Activated T-cell treated with anti-CD3 and anti-CD28 coated beads, Interleukin-2, amount 50 U/mL, for 72 hours (primary cell): ENCODE data around the gene DCLK3. TPM values are rescaled to one million over a fixed set of nuclear protein-coding genes. Genes with fewer than 3 reads are reported as not detected.

Experiments
- ATAC-seq, 2 donors: fragments of 150-1000 bp; cut with Tn5 transposase; replicated peaks in 1 of 2; 2 replicates each; pipeline ENCODE4 v1.10.0; 2021; ENCODE audit warnings: moderate library complexity in 2 of 2, mild to moderate bottlenecking in 1 of 2
- DNase-seq, 2 donors: peaks; one replicate each; pipeline ENCODE4 v3.0.0; 2021 to 2022; ENCODE audit warnings: mixed read lengths in 1 of 2
- H3K27ac Mint-ChIP-seq: one replicate; pipeline ENCODE4 v1.8.0; 2022; ENCODE audit warnings: mild to moderate bottlenecking, moderate library complexity, mixed read lengths
- H3K27me3 Mint-ChIP-seq: one replicate; pipeline ENCODE4 v1.8.0; 2022; ENCODE audit warnings: low read depth, mixed read lengths
- H3K36me3 Mint-ChIP-seq, 2 donors: one replicate each; pipeline ENCODE4 v1.8.0; 2022; ENCODE audit warnings: mixed read lengths in 2 of 2, mild to moderate bottlenecking in 1 of 2; ENCODE audit not compliant: insufficient read depth in 2 of 2
- H3K4me1 Mint-ChIP-seq: one replicate; pipeline ENCODE4 v1.8.0; 2022; ENCODE audit warnings: low read depth, mixed read lengths
- H3K4me3 Mint-ChIP-seq, 2 donors: one replicate each; pipeline ENCODE4 v1.8.0; 2022; ENCODE audit warnings: mild to moderate bottlenecking in 2 of 2, mixed read lengths in 2 of 2, moderate library complexity in 2 of 2
- H3K9me3 Mint-ChIP-seq, 2 donors: one replicate each; pipeline ENCODE4 v1.8.0; 2022; ENCODE audit warnings: mixed read lengths in 2 of 2
- total RNA-seq, 2 donors: library from RNA; stranded (reverse); gene quantifications; one replicate each; pipeline ENCODE4 v1.2.3, GENCODE V29; 2022

The DCLK3 gene
- total RNA-seq, result under 1 TPM in 1 of 2 donors, not detected in 1; 0.05 TPM

GRCh38 chr3:36763850-36764703, at the start of gene DCLK3:
DCLK3 (minus strand) TSS chr3:36764553; CDS start chr3:36764263, 290 bp downstream.
- Mint-ChIP-seq H3K36me3 (peaks cover 2 to 3% of the 10 kb centered on the region in 2 donors), H3K27ac (no peak within 1 kb of the TSS), H3K27me3 (peaks cover 81% of the 10 kb centered on the region), H3K9me3 (peaks cover 0 to 2% of the 10 kb centered on the region in 2 donors), H3K4me1 (peaks cover 5% of the 10 kb centered on the region), H3K4me3 (peak within 1 kb of the TSS; percentile 70 to 79)
- ATAC-seq (peak; percentile 47 to 62), DNase-seq (peak; percentile 6)

DNA sequence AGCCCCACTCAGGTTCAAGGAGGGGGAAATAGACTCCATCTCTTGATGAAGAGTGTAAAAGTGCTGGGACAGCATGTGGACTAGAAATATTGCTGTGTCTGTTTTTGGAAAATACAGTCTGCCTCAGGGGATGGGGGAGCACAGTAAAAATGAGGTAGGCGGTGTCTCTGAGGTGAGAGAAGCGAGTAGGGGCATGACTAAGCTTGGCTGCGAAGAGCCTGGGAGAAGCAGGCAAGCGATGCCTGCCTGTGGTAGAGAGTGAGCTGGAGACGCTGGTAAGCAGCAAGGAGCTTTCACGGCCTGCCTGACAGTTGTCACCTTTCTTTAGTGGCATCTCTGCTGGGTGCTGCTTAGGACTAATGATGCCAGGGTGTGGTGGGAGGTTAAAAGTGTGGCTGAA, 49.0 kb upstream of the DCLK3 start:
- Mint-ChIP-seq H3K9me3 (no peaks in the 10 kb centered on the region), H3K36me3 (no peaks in the 10 kb centered on the region)

DNA sequence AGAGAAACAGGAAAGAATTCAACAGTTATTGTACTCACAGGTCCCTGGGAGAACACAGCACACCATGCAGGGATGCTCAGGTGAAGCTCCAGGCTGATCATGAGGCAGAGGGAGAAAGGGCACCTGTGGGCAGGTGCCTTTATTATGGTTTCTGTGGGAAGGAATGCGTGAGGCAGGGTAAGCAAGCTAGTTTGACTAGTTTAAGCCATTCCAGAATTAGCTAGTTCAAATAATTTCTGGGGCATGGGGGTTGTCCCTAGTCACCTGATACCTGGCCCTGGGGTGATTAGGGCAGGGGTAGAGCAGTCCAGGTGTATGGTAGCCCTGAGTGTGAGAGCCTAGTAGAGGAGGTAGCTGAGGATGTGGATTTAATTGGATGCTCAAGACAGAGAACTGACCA, 47.9 kb upstream of the DCLK3 start:
- ATAC-seq (no peak), DNase-seq (no peak)
- no peaks in the 10 kb centered on the region for H3K36me3 Mint-ChIP-seq
- H3K4me1 Mint-ChIP-seq, result no peaks in the 10 kb centered on the region
- no peaks in the 10 kb centered on the region for H3K9me3 Mint-ChIP-seq
- H3K27ac Mint-ChIP-seq, result no peak overlapping the region
- no peak overlapping the region for H3K4me3 Mint-ChIP-seq
- no peaks in the 10 kb centered on the region for H3K27me3 Mint-ChIP-seq

More for the DNA sequence above, 49.0 kb upstream of the DCLK3 start:
- H3K27me3 Mint-ChIP-seq, result no peaks in the 10 kb centered on the region
- H3K4me3 Mint-ChIP-seq, result no peak overlapping the region
- DNase-seq (no peak), ATAC-seq (no peak)
- no peak overlapping the region for H3K27ac Mint-ChIP-seq
- H3K4me1 Mint-ChIP-seq, result no peaks in the 10 kb centered on the region

GRCh38 chr3:36811768-36812167, 47.4 kb upstream of the DCLK3 start:
- no peak overlapping the region for H3K27ac Mint-ChIP-seq
- H3K36me3 Mint-ChIP-seq, result no peaks in the 10 kb centered on the region
- no peaks in the 10 kb centered on the region for H3K9me3 Mint-ChIP-seq
- H3K27me3 Mint-ChIP-seq, result no peaks in the 10 kb centered on the region
- no peak for DNase-seq
- H3K4me1 Mint-ChIP-seq, result no peaks in the 10 kb centered on the region
- H3K4me3 Mint-ChIP-seq, result no peak overlapping the region
- no peak for ATAC-seq

- Mint-ChIP-seq H3K9me3 (peaks cover 0 to 5% of the 10 kb centered on the region in 2 donors), H3K36me3 (peaks cover 1 to 6% of the 10 kb centered on the region in 2 donors), H3K4me1 (no peaks in the 10 kb centered on the region), H3K27ac (no peak overlapping the region), H3K27me3 (peaks cover 15% of the 10 kb centered on the region), H3K4me3 (no peak overlapping the region)
- DNase-seq (no peak), ATAC-seq (no peak)
Observed at GRCh38 chr3:36804295-36805055, 40.1 kb upstream of the DCLK3 start.

GRCh38 chr3:36803091-36803791, 38.9 kb upstream of the DCLK3 start:
- Mint-ChIP-seq H3K4me1 (no peaks in the 10 kb centered on the region), H3K36me3 (peaks cover 1 to 6% of the 10 kb centered on the region in 2 donors), H3K9me3 (peaks cover 0 to 5% of the 10 kb centered on the region in 2 donors), H3K27me3 (peaks cover 15% of the 10 kb centered on the region), H3K4me3 (no peak overlapping the region), H3K27ac (peak overlapping the region; percentile 3)
- no peak for ATAC-seq
- DNase-seq, result no peak

- ATAC-seq (no peak), DNase-seq (no peak)
- H3K4me3 Mint-ChIP-seq, result no peak overlapping the region
- no peaks in the 10 kb centered on the region for H3K4me1 Mint-ChIP-seq
- peaks cover 0 to 1% of the 10 kb centered on the region in 2 donors for H3K36me3 Mint-ChIP-seq
- H3K9me3 Mint-ChIP-seq, result no peaks in the 10 kb centered on the region
- no peak overlapping the region for H3K27ac Mint-ChIP-seq
- peaks cover 15% of the 10 kb centered on the region for H3K27me3 Mint-ChIP-seq
Observed at GRCh38 chr3:36800533-36801116, 36.3 kb upstream of the DCLK3 start.

- no peaks in the 10 kb centered on the region for H3K9me3 Mint-ChIP-seq
- no peak overlapping the region for H3K4me3 Mint-ChIP-seq
- no peaks in the 10 kb centered on the region for H3K36me3 Mint-ChIP-seq
- ATAC-seq (no peak), DNase-seq (no peak)
- no peak overlapping the region for H3K27ac Mint-ChIP-seq
- peaks cover 10% of the 10 kb centered on the region for H3K27me3 Mint-ChIP-seq
- H3K4me1 Mint-ChIP-seq, result no peaks in the 10 kb centered on the region
Observed at GRCh38 chr3:36796881-36797280, 32.5 kb upstream of the DCLK3 start.

DNA sequence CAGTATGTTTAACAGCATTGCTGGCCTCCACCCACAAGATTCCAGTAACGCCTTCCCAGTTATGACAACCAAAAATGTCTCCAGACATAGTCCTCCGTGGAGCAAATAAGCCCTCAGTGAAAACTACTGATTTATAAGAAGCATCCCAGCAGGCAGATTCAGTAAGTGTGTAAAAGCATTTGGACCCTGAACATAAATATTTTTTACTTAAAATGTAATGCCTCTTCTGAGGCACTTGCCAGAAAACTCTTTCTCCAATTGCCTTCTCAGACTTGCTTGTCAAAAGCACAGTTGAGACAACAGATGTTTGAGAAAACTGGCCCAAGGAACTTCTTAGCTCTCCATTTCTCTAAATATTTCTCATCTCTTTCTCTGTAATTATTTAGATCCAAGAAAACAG, 31.8 kb upstream of the DCLK3 start:
- Mint-ChIP-seq H3K27ac (no peak overlapping the region), H3K4me1 (no peaks in the 10 kb centered on the region), H3K9me3 (no peaks in the 10 kb centered on the region), H3K27me3 (peaks cover 10% of the 10 kb centered on the region), H3K4me3 (no peak overlapping the region), H3K36me3 (no peaks in the 10 kb centered on the region)
- DNase-seq (no peak), ATAC-seq (no peak)

- H3K36me3 Mint-ChIP-seq, result no peaks in the 10 kb centered on the region
- no peaks in the 10 kb centered on the region for H3K4me1 Mint-ChIP-seq
- H3K27me3 Mint-ChIP-seq, result peaks cover 8% of the 10 kb centered on the region
- H3K9me3 Mint-ChIP-seq, result no peaks in the 10 kb centered on the region
- no peak overlapping the region for H3K27ac Mint-ChIP-seq
- DNase-seq, result no peak
- no peak for ATAC-seq
- H3K4me3 Mint-ChIP-seq, result no peak overlapping the region
Observed at GRCh38 chr3:36795622-36796021, 31.3 kb upstream of the DCLK3 start.

DNA sequence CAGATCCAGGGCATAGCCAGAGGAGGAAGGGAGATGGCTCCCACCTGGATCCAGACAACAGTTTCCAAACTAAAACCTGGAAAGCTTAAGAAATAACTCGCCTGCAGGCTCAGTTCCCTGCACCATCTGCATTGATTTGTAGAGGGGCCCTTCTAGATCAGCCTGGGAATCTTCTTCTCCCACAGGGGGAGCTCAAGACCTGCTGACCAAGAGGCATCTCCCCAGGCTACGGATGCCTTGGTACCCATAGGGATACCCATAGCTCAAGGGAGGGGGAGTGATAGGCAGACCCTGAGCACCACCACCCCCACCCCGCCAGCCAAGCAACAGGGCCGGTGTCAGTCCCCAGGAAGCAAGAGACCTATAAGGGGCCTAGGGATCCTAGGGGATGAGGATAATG, 28.0 kb upstream of the DCLK3 start:
- Mint-ChIP-seq H3K36me3 (no peaks in the 10 kb centered on the region), H3K27ac (no peak overlapping the region), H3K27me3 (peaks cover 15% of the 10 kb centered on the region), H3K4me1 (no peaks in the 10 kb centered on the region), H3K9me3 (no peaks in the 10 kb centered on the region), H3K4me3 (no peak overlapping the region)
- DNase-seq (peak; percentile 12 to 21), ATAC-seq (peak; percentile 49 to 60)

- ATAC-seq (no peak), DNase-seq (no peak)
- Mint-ChIP-seq H3K27me3 (peaks cover 15% of the 10 kb centered on the region), H3K4me3 (no peak overlapping the region), H3K36me3 (no peaks in the 10 kb centered on the region), H3K4me1 (no peaks in the 10 kb centered on the region), H3K9me3 (no peaks in the 10 kb centered on the region), H3K27ac (no peak overlapping the region)
Observed at GRCh38 chr3:36790765-36791164, 26.4 kb upstream of the DCLK3 start.
